ENCODE results near the gene RPL7A.

RPL7A gene

DNA sequence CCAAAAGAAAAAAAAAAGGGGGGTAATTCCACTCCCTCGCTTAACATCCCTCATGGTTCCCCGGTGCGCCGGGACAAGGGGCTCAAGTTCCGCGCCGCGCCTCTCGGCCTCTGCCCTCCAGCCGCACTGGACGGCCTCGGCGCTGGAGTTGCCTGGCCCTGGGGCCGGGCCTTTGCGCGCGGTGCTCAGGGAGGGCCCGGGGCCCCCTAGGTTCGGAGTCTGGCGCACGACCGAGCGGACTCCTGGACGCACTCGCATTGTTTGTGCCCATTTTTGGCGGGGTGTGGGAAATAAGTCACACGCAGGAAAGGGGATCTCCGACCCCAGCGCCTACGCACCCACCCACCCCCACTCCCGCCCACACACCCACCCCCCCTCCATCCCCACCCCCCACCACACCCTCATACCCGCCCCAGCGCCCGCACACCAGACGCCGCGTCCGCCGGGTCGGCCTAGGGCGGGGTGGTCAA, 468 bp upstream of the RPL7A start:
- no peak for DNase-seq (ENCODE audit: low spot score)

DNA sequence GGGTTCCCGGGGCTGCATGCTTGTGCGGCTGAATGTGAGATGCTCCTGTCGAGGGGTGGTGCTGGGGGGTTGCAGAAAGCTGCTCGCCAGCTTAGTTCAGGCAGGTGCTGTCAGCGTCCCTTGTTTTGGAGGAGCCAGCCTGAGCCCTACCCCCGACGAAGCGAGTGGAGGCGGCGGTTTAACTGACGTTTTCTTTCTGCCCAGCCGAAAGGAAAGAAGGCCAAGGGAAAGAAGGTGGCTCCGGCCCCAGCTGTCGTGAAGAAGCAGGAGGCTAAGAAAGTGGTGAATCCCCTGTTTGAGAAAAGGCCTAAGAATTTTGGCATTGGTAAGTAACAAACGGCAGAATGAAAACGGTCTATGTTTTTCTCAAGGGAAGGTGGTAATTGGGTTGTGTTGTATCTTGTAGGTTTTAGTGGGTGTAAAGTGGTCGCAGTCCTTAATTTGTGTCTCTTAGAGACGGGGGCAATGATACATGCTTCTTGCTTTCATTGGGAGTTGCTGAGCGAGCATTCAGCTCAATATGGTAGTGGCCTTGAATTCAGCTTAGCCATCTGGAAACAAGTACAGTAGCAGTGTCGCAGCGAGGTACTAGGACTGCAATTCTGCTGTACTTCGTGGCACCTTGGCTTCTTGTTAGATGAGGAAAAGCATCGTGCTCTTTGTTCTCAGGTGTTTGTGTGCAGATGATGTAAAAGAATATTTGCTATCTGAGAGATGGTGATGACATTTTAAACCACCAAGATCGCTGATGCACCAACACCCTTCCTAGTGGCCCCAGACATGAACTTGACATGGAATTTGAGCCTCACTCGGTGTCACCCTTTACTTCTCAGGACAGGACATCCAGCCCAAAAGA, 928 bp downstream of the RPL7A start:
- no peak for DNase-seq (ENCODE audit: low spot score)

DNA sequence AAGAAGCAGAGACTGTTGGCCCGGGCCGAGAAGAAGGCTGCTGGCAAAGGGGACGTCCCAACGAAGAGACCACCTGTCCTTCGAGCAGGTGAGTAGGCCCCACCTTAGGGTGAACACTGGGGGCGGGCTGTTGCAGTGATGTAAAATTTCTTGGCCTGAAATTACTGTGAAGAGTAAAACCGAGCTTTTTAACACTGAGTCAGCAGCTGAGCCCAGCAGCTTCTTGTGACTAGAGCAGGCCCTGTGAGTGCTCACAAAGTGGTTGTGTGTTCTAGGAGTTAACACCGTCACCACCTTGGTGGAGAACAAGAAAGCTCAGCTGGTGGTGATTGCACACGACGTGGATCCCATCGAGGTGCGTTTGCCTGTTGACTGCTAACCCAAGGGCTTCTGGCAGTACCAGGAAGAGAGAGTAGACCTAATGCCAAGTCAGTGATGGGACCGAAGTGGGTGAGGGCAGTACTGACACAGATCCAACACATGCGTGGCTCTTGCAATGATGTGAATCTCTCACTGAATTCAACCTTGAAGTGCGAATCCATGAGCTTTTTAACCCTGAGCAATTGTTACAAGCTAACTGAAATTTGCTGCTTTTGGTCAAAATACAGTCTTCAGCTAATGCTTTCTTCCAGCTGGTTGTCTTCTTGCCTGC, 2.1 kb downstream of the RPL7A start:
- no peak for DNase-seq (ENCODE audit: low spot score)

DNA sequence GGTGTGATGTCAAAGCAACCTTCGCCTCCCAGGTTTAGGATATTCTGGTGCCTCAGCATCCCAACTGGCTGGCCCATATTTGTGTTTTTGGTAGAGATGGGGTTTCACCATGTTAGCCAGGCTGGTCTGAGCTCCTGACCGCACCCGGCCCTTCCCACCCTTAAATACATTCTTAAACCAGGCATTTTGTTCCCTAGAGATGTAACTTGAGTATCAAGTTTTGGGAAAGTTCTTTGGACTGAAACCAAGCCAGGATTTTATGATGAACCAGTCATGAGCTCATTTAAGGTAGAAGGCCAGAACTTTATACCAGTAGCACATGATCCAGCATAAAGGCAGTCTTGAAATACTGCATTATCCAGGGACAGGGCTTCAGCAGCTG, 3.5 kb downstream of the RPL7A start:
- DNase-seq (ENCODE audit: low spot score) = no peak

DNA sequence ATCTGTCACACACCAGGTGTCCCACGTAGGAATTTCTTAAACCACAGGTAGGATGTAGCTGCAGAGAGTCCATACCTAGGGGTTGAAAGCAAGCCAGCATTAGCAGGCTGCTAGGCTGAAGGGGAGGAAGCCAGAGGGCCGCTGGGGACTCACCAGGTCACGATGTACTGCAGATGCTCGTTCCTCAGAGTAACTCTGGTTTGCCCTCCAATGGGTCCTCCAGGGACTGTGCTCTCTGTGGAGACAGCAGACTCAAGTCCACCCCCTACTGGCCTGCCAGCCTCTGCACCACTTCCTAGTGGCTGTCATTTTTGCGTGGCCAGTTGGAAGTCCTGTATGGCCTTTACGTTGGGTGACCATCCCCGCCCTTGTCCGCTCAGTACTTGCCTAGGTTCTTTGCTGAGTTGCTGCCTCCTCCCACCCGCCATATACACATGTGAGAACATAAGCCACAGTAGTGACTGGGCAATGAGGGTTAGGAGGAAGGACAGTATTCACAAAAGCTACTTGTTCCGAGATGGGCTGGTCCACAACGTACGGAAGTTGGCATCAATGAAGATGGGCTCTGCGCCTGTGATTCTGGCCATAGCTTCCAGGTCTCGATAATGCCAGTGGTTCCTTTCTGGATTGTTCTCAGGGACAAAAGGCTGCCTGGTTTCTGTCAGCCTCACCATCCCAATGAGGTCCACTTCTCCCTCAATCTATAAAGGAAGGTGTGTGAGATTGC, 4.1 kb downstream of the RPL7A start:
- DNase-seq (ENCODE audit: low spot score) = no peak

DNA sequence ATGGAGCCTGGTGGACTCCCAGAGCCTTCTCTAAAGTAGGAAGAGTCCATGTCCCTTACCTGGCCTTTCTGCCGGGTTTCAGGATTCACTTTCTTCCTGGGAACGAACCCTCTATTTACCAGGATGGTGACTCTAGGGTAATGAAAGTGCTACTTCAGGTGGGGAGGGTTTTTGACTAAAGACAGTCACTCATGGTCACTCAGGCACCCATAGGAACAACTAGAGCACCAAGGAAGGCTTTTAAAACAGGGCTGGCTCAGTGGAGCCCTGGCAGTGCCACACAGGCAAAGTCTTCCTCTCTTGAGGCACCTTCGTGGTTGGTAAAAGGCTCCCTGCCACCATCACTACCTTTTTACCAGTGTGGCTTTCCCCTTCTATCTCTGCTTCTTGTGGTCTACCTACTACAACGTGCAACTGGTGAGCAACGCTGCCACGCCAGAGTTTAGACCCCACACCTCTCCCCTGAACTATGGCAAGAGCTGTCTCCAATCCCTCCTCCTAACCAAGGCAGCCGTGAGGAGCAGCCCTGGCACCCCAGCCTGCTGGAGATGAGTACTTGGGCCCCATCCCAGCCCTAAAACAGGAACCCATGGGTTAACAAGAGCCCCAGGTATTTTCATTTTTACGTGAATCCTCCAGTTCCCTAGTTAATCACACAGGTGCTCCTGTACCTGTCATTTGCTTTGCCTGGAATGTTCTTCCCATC, 4.8 kb downstream of the RPL7A start:
- no peak for DNase-seq (ENCODE audit: low spot score)

DNA sequence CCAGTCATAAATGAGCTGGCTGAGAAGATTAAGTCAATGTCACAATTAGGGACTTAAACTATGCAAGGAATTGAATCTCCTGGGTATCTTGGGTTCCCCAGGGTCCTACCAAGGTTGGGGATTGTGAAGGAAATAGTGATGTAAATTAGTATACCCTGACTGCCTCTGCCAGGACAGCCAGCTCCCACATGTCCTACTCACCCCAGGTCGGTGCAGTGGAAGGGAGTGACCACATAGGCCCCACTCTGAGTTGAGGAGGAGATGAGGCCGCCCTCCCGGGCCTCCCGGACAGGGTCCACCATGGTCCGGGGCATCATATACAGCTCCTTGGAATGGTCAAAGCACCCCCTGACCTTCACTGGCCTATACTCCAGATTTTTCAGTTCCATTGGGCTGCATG, 5.5 kb downstream of the RPL7A start:
- no peak for DNase-seq (ENCODE audit: low spot score)

DNA sequence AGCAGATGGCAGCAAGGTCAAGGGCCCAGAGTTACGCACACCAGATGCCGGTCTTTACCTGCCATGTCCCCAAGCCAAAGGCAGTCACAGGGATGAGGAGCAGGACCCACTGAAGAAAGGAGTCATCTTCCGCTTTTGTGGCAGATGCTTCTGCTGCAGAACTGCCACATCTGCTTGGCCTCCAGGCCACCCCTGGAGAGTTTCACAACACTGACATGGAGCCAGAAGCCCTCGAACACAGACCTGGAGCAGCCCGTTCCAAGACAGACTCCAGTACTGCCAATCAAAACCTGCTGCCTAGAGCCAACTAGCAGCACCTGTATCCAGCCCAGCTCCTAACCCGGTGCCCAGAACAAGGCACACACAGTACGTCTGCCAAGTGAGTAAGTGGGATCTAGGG, 6.7 kb downstream of the RPL7A start:
- DNase-seq (ENCODE audit: low spot score) = no peak

DNA sequence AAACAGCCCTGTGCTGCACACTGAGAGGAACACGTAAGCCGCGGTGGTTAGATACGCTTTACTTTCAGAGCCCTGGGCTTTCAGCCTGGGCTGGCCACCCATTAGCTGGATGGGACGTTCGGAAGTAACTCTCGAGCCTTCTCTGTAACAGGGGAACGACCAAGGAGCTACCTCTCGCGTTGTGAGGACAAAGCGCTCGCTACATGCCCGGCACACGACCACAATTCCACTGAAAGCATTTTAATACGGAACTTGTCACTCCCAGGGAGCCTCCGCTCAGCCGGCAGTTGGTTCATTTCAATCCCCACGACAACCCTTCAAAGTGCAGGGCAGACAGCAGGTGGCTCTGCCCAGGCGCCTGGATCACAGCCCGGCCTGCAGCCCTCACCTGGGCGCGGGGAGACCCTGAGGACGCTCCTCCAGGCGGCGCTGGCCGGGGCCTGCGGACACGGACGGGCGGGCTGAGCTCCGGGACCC, 7.9 kb downstream of the RPL7A start:
- no peak for DNase-seq (ENCODE audit: low spot score)

DNA sequence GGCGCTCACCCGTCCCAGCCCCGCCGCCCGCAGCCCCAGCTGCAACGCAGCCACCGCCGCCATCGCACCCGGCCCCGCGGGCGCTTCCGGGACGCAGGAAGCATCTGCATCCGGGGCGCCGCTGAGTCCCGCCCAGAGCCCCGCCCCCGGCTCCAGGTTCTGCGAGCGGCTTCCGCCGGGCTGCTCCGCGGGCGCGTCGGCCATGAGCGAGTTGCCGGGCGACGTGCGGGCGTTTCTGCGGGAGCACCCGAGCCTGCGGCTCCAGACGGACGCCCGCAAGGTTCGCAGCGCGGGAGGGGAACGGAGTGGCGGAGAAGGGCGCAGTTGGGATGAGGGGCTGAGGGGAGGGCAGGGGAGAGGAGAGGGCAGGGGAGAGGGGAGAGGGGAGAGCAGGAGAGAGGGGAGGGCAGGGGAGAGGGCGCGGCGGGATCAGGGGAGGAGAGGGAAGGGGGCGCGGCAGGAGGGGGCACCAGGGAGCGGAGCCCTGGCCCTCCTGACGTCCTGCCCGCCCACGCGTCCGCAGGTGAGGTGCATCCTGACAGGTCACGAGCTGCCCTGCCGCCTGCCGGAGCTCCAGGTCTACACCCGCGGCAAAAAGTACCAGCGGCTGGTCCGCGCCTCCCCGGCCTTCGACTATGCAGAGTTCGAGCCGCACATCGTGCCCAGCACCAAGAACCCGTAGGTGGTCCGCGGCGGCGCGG, 8.5 kb downstream of the RPL7A start, which contains the start of the genes SURF1 and SURF2:
Gene SURF1 (minus strand): TSS at position 97 of the 701 bp plus-strand sequence. CDS start 34 bp downstream, at position 63.
Gene SURF2 (plus strand): TSS at position 160 of the 701 bp plus-strand sequence. CDS start 43 bp downstream, at position 203.
- peak; percentile 82 for DNase-seq (ENCODE audit: low spot score)

DNA sequence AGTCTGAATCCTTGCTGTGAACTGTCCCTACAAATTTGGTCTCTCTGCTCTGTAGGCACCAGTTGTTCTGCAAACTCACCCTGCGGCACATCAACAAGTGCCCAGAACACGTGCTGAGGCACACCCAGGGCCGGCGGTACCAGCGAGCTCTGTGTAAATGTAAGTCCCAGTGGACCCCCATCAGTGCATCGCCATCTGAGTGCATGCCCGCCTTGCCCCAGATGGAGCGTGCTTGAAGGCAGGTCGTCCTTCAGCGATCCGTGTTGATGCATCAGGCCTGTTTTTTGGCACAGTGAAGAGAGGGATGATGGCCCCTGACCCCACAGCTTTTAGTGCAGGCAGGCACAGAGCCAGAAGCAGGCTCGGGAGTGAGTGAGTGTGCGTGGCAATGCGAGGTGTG, 9.6 kb downstream of the RPL7A start:
- no peak for DNase-seq (ENCODE audit: low spot score)

DNA sequence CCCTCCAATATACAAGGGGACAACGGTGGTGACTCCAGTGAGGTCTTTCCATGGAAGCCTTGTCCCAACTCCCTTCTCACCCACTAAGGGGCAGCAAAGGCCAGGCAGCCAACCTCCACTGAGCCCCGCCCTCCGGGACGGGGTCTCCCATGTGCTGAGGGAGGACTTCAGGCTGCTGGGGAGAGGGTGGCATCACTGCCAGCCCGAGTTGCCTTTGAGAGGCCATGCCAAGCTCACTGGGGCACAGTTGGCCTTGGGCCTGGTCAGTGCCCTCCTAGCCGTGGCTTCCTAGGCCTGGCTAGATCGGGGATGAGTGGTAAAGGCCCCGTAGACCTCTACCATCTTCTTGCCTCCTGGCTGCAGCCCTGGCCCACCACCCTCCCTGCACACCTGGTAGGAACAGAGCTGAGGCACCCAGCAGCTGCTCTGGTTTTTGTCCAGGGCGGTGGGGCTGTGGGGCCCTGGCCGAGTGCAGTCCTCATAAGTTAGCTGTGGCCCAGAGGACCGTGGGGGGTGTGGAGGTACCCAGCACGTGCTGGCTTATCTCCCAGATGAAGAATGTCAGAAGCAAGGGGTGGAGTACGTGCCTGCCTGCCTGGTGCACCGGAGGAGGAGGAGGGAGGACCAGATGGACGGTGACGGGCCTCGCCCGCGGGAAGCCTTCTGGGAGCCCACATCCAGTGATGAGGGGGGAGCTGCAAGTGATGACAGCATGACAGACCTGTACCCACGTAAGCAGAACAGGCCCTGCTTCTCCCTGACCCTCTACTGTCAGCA, 11.6 kb downstream of the RPL7A start:
- DNase-seq (ENCODE audit: low spot score) = no peak

DNA sequence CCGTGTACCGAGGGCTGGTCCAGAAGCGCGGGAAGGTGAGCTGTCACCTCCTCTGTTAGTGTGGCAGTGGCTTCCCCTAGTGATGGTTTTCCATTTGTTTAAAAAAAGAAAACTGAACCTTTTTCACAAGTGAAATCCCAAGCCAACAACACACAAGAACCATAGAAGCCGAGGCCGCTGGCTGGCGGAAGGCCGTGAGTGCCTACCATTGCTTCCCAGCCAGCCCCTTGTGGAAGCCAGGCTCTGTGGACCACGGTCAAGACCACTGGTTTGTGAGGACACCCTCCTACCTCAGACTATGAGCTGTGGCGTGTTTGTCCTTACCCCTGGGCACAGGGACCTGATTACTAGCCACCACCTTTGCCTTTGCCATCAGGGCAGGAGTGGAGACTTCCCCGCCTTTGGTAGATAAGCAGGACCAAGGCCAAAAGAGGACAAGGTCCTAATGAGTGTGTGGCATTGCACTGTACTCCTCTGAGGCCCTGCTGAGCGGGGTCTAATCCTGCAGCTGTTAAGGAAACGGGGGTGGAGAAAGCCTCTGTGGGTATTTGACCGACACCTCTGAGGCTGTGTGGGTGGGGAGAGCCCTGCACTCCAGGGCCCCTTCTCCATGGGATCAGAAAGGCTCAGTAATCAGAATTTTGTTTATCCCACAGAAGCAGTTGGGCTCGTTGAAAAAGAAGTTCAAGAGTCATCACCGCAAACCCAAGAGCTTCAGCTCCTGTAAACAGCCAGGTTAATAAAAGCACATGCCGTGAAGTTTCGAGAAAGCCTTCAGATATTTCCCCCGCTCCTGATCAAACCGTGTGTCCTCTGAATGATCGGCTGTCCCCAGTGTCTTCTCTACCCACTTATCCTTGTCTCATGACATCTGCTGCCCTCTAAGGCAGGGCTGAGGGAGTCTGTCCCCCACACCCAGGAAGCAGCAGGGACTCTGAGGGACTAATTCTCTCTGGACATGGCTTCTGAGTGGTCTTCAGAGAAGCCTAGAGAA, 12.7 kb downstream of the RPL7A start:
- DNase-seq (ENCODE audit: low spot score) = no peak

DNA sequence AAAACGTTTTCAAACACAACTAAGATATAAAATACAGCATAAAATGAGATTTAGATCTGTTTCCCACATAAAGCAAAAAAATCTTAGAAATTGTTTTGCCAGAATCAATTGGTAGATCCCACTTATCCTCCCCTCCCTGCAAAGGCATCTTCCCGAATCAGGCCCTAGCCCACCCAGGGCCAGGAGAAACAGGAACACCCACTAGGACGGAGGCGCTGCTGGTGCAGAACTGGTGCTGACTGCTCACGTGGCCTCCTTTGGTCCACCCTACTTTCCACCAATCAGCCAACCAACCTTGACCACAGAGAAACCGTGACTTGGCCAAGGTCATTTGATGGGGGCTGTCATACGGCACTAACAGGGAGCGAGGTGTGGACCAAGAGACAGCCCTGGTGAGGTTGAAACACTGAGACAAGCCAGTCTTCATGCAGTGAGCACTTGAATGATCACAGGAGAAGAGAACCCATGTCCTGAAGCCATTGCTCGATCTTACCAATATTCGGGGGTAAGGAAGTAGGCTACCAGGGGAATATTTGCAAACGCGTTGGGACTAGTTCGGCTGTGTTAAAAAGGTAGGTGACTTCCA, 13.6 kb downstream of the RPL7A start:
- DNase-seq (ENCODE audit: low spot score) = no peak

DNA sequence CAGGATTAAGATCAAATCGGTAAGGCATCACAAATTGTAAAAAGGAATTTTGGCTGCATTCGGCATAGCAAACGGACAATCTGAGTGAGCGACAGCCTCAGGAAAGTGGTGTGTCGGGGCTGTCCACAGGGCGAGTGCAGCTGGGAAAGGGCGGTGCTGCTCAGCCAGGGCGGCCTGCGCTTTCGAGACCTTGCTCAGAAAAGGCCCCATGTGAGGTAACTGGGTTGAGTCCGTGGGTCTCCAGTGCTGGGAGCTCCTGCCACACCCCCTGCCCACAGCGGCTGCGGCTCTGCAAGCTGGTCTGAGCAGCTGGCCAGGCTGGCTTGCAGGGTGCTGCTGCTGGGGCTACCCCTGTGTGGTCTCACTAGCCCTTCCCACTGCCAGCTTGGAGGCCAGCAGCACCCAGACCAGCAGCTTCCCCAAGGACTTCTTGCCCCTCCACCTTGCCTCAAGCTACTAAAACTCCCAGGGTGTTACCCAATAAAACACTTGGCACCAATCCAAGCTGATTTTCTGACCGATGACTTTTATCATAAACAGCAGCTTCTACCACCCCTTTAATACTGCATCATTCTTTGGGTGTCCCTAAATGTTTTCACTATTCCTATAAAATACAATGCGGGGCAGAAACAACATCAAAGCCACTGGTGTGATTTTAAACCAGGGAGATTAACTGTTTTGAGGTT, 14.5 kb downstream of the RPL7A start:
- DNase-seq (ENCODE audit: low spot score) = no peak

DNA sequence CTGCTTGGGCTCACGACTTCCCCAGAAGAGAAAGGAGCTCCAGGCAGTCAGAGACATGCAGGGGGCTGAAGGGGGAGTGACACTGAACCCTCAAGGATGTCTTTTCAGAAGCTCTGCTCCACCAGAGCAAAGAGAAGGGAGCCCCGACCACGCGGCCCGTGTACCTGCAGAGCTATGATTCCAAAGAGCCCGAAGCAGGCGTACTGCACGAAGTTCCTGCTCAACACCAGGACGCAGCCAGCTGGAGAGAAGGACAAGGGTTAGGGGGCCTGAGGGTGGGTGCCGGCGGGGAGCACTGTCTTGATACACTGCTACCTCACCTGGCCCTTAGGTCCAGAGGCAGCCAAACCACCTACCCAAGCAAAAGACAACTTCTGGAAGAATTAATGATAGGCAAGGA, 18.4 kb downstream of the RPL7A start:
- no peak for DNase-seq (ENCODE audit: low spot score)

DNA sequence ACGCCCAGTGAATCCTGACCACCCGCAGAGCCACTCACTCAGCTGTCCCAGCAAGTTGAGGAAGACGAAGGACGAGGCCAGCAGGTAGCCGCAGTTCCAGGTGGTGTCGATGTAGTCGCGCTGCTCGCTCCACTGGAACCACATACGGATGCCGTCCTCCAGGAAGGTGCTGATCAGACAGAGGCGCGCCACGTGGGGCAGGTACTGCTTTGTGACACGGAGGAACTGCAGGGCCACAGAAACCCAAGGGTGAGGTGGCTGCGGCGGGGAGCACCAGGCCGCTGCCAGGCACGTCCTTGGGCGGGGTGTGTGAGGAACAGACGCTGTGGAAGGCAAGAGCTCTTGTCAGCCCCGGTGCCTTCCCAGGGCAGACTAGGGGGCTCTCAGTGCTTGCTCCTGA, 19.2 kb downstream of the RPL7A start:
- DNase-seq (ENCODE audit: low spot score) = no peak

DNA sequence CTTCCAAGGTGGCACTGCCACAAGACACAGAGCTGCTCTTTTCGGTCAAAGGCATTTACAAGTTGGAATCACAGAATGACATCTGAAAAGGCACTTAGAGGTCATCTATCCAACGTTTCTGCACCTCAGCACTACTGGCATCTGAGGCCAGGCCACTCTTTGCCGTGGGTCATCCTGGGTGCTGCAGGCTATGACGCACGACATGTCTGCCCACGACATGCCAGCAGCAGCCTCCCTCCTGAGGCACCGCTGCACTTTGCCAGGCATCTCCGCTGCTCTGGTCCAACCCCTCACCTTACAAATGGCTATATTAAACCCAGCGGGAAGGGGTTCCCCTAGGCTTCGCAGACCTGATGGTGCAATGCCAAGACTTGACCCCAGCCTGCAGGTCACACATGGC, 19.8 kb downstream of the RPL7A start:
- no peak for DNase-seq (ENCODE audit: low spot score)
